Measurements from ENCODE around the gene RNF4.

DNA sequence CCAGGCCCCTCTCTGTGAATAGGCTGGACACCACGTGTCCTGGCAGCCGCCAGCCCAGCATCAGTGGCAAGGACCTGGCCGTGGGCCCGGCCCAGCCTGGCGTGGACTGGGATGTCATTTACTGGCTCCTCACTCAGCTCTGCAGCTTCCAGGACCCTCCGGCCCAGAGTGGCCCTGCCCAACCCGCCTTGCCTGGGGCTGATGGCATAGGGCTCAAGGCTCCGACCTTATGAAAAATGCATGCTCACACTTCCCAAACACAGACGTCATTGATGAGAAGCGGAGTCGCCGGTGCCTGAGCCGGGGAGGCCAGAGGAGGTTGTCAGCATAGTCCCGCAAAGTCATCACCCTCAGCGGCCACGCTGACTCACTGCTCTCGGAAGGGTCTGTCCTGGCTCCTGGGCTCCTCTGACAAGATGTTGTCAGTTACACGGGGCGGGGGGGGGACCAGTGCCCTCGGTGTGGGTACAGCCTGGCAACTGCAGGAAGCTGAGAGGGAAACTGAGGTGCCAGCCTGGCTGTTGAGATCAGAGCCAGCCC lies 35.8 kb upstream of the RNF4 start:
- no peak for TF ChIP-seq POLR2A (IDR thresholded peaks at IDR 0.05)
- TF ChIP-seq, protein P1, sequence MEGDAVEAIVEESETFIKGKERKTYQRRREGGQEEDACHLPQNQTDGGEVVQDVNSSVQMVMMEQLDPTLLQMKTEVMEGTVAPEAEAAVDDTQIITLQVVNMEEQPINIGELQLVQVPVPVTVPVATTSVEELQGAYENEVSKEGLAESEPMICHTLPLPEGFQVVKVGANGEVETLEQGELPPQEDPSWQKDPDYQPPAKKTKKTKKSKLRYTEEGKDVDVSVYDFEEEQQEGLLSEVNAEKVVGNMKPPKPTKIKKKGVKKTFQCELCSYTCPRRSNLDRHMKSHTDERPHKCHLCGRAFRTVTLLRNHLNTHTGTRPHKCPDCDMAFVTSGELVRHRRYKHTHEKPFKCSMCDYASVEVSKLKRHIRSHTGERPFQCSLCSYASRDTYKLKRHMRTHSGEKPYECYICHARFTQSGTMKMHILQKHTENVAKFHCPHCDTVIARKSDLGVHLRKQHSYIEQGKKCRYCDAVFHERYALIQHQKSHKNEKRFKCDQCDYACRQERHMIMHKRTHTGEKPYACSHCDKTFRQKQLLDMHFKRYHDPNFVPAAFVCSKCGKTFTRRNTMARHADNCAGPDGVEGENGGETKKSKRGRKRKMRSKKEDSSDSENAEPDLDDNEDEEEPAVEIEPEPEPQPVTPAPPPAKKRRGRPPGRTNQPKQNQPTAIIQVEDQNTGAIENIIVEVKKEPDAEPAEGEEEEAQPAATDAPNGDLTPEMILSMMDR (IDR thresholded peaks at IDR 0.05), result no peak

Measured in uterus (tissue), 2 donors.